Activated T-helper 9 cell treated with anti-CD3 and anti-CD28 coated beads, Interleukin-2, amount 50 U/mL, for 16 hours (primary cell): ENCODE results near the gene NYAP2.

Experiments used
- DNase-seq: peaks from one replicate; pipeline ENCODE4 v3.0.0-alpha.2; 2020; ENCODE audit warnings: low read depth

The NYAP2 gene

DNA sequence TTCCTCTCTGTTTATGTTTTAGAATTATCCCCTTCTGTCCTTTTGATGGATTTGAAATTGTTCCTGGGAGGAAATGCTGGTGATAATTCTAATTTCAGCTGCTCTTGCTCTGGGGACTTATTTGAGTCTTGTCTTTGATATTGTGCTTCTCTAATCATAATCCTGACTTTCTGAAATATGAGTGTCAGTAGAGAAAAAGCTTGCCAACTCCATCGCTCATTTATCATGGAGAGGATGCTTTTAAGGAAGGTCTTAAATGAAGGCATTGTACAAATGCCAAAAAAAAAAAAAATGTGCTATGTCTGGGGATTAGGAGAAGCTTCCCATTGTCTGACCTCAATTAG lies 159.5 kb downstream of the NYAP2 start:
- no peak for DNase-seq

DNA sequence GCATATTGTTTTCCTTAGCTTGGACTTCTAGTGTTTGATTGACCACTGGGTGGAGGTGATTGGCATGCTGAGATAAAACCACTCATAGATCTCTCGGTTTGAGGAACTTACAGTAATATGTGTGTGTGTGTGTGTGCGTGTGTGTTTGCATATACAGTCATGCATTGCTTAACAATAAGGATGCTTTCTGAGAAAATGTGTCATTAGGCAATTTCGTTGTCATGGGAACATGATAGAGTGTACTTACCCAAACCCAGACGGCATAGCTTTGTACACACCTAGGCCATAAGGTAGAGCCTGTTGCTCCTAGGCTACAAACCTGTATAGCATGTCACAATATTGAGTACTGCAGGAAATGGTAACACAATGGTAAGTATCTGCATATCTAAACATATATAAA lies 167.3 kb downstream of the NYAP2 start:
- no peak for DNase-seq

DNA sequence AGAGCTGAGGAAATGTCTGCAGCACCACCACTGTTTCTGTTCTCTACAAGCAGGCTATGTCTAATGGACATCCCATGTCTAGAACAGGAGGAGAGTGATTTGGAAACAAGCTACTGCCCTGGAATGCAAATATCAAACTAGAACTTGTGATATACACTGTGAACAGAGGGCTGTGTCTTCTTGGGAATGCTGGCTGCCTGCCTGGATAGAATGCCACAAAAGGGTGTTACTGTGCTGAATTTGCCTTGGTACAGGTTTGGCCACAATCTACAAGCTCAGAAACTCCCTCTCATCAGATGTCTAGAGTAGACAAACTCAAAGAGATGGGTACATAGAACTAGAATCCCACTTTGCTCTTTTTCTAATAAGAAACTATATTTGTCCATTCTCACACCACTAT lies 170.5 kb downstream of the NYAP2 start:
- DNase-seq = no peak

DNA sequence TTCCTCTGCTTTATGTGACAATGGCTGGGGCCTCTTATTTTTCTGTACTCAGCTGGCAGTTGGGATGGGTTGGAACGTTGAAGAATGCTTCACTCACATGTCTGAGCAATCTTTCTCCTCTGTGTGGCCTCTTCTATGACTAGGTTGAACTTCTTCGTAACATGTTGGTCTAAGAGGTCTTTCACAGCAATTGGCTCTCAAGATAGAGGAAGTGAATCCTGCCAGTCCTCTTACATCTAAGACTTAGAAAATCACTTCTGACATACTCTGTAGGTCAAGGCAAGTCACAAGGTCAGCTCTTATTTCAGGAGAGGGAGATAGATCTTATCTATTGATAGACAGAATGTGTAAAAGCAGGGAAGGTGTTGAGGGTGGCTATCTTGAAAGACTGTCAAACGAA lies 174.1 kb downstream of the NYAP2 start:
- no peak for DNase-seq

DNA sequence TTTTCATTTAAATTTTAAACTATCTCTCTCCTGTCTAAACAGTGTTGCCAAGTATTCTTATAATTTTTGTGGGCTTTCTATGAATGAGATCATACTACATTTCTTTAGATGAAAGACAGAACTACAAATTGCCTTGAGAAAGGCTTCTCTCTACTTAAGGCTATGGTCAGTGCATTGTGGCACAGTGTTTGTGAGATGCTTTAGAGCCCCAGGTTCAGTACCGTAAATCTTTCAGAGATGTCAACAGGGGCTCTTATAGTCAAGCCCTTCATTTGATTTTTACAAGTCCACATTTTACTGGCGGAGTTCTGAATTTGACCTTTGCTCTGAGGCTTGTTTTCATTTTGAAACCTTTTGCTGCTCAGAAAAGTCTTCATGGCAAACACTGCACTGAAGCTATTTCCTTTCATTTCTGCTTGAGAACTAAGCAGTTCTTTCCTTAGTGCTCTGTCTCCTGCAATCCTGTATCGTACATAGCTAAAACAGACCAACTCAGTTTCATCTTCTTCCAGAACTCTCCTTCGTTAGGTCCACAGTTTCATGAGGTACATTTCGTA lies 175.2 kb downstream of the NYAP2 start:
- DNase-seq = no peak

DNA sequence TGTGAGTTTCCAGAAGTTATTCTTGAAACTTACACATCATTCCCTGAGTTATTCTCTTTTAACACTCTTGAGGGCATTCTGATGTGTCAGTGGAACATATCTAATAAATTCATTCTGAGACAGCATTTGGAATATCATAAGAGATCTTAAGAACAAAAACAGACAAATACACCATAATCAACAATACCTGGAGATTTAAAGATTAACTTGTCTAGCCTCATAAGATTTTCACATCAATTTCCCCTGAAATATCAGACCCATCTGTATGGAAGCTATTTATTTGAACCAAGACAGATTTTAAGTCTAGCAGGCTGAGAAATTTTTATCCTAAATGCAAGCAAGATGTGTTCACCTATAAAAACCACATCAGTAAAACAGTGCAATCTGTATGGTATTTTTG lies 181.6 kb downstream of the NYAP2 start:
- DNase-seq = no peak

DNA sequence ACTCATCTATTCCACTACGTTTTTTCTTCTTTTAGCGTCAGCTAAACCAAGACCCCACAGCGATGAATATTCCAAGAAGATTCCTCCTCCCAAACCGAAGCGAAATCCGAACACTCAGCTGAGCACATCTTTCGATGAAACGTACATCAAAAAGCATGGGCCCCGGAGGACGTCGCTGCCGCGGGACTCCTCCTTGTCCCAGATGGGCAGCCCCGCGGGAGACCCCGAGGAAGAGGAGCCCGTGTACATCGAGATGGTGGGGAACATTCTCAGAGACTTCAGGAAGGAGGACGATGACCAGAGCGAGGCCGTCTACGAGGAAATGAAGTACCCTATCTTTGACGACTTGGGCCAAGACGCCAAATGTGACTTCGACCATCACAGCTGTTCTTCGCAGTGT lies 182.4 kb downstream of the NYAP2 start:
- DNase-seq = no peak

DNA sequence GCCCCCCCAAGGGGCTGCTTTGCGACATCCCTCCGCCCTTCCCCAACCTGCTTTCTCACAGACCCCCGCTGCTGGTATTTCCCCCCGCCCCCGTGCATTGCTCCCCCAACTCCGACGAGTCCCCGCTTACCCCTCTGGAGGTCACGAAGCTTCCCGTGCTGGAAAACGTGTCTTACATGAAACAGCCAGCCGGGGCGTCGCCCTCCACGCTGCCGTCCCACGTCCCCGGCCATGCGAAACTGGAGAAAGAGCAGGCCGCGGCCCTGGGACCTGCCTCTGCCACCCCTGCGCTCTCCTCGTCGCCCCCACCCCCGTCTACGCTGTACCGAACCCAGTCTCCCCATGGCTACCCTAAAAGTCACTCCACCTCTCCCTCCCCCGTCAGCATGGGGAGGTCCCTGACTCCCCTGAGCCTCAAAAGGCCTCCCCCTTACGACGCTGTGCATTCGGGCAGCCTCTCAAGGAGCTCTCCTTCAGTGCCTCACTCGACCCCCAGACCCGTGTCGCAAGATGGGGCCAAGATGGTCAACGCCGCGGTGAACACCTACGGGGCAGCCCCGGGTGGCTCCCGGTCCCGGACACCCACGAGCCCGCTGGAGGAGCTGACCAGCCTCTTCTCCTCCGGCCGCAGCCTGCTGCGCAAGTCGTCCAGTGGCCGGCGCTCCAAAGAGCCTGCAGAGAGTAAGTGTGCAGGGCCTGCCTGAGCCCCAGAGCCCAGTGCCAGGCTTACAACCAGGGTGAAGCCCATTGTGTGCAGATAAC lies 183.0 kb downstream of the NYAP2 start:
- DNase-seq = no peak

DNA sequence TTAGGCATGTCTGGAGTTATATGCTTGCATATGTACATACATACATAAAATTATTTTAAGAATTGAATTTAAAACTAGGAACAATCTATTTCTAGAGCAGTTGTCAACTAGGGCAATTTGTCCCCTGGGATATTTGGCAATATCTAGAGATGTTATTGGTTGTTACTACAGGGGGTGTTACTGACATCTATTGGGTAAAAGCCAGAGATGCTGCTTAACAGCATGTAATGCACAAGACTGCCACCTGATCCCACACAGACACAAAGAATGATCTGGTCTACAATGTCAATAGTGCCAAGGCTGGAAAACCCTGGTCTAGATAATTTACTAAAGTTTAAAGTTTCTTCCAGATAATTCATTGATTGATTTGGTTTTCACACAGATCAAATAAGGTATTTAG lies 185.3 kb downstream of the NYAP2 start:
- no peak for DNase-seq

DNA sequence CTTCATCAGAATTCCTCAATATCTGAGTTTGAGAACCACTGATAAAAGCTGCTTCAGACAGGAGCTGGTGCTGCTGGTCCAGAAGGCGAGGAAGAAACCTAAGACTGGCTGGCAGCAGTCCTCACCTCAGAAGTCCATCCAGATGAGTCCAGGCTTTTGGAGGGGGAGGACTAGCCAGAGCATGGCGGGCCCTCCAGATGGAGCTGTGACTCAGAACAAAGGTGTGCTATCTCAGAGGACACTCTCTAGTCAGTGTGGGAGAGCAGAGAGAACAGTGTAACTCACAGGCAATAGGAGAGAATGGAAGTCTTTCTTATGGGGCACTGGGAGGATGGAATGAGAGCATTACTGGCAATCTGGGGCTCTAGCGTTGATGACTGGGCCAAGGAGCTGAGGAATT lies 191.4 kb downstream of the NYAP2 start:
- no peak for DNase-seq

DNA sequence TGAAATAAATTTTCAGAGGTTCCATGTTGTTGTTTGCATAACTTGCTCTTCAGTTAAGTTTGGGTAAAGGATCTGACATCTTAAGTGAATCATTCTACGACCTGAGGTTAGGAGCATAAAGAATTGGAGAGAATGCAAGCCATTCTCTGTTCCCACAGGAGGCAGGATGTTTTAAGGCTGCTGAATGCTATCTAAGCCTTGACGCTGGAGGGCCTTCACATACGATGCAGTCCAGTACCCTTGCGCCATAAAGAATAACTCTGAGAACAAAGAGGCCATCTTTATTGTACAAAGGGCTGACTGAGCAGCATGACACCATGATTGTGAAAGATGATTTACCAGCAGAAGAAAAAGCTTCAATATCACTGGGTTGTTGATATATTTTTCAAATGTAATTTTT lies 198.4 kb downstream of the NYAP2 start:
- no peak for DNase-seq

DNA sequence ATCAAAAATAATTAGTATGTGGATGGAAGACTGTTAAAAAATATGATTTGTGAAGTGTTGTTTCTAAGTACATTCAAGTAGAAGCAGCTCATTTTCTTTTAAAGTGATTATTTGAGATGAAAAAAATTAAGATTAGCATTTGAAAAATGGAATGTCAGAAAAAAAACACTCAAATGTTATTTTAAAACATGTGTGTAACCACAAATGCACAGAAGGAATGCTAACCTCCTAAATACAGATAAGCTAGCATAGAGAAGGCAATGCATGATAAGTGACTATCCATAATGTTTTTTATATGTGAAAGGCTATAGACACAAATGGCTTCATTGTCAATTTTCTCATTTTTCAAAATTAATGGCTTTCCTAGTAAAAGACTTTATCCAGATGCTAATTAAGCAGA lies 198.9 kb downstream of the NYAP2 start:
- no peak for DNase-seq

DNA sequence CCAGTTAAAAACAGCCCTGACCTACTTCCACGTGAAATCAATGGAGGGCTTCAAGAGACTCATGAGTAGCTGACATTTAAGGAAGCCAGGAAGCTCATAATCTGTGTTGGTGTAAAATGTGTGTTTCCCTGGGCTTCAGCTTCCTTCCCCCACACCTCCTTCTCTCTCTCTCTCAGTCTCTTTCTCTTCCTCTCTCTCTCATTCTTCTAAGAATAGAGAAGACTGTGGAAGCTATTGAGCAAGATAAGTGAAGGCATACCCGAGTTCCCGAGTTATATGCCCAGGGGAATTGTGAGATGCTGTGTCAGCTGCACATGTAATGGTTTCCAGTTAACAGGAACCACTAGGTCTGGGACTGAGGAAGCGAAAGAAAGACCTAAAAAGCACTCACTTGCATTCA lies 199.4 kb downstream of the NYAP2 start:
- no peak for DNase-seq

DNA sequence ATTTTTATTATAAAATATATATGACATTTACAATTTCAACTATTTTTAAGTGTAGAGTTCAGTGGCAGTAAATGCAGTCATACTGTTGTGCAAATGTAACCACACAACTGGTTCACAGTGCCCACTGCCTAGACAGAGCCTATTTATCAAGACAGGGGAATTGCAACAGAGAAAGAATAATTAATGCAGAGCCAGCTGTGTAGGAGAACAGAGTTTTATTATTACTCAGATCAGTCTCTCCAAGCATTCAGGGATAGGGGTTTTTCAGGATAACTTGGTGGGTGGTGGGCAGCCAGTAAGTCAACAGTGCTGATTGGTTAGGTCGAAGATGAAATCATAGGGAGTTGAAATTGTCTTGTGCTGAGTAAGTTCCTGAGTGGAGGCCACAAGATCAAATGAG lies 200.3 kb downstream of the NYAP2 start:
- DNase-seq = no peak

DNA sequence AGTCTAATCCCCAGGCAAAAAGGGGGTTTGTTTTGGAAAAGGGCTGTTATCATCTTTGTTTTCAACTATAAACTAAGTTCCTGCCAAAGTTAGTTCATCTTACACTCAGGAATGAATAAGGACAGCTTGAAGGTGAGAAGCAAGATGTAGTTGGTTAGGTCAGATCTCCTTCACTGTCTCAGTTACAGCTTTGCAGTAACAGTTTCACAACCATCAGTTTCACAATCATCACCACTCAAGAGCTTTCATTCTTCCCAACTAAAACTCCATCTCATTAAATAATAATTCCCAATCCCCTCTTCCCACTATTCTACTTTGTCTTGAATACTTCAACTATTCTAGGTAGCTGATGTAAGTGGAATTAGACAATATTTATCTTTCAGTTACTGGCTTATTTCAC lies 200.9 kb downstream of the NYAP2 start:
- no peak for DNase-seq

DNA sequence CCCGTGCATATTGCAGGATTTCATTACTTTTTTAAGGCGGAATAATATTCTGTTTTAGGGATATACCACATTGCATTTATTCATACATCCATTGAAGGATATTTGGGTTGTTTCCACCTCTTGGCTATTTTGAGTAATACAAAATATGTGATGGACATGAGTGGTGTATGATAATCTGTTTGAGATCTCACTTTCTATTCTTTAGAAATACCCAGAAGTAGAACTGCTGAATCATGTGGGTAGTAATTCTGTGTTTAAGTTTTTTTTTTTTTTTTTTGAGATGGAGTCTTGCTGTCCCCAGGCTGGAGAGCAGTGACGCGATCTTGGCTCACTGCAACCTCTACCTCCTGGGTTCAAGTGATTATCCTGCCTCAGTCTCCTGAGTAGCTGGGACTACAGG lies 201.4 kb downstream of the NYAP2 start:
- DNase-seq = no peak

DNA sequence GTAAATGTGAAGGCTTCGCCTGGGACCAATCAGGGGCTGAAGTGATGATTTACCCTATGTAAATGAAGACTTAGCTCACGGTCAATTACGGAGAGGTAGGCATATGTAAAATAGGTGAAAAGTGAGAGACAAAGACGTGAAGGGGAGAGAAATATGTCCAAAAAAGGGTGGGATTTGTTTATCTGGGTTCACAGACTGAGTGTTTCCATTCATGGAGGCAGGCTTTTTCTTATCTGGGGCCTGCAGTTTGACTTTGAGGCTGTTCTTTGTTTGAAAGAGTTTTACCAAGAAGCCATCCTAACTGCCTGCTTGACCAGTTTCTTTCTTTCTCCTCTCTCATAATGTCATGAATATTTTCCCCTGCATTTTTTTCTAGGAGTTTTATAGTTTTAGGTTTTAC lies 202.7 kb downstream of the NYAP2 start:
- no peak for DNase-seq

DNA sequence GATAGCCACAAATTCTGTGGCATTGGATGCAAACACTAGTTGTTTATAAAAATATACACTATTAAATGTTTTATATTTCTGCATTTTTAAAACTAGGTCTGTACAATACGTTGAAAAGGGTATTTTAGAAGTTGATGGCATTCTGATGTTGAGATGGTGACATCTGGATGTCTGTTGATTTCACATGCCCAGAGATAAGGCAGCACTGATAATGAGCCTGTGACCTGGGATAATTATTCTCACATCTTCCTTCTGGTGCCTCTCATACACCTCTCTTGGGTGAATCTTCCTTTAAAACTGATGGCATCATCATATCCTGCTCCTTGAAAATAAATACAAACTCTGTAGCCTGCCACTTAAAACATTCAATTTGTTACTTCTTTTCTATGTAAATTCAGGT lies 208.6 kb downstream of the NYAP2 start:
- no peak for DNase-seq

DNA sequence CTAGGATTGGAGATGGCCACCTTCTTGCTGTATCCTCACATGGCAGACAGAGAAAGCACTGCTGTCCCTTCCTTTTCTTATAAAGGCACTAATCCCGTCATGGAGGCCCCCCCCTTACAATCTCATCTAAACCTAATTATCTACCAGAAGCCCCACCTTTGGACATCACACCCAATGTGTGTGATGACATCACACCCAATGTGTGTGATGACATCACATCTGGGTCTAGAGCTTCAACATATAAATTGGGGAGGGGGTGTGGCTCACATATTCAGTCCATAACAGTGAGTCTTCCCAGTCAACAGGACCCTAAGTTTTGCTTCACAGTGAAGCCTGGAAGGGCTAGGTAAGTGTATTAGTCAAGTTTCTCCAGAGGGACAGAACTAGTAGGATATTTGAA lies 213.1 kb downstream of the NYAP2 start:
- no peak for DNase-seq

DNA sequence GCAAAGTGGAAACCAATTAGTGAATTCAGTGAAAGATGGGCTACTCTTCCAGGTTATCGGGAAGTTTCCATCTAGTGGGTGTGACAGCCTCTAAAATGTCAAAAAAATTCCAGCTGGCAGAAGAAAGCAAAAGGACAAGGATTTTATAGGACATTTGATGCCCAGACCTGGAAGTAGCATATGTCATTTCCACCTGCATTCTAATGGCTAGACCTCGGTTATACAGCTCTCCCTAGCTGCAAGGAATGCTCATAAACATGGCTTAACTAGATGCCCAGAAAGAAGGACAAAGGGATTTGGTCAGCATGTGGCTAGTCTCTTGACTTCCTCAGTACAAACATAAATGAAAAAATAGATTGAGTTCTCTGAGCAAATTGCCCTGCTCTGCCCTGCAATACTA lies 215.4 kb downstream of the NYAP2 start:
- no peak for DNase-seq

DNA sequence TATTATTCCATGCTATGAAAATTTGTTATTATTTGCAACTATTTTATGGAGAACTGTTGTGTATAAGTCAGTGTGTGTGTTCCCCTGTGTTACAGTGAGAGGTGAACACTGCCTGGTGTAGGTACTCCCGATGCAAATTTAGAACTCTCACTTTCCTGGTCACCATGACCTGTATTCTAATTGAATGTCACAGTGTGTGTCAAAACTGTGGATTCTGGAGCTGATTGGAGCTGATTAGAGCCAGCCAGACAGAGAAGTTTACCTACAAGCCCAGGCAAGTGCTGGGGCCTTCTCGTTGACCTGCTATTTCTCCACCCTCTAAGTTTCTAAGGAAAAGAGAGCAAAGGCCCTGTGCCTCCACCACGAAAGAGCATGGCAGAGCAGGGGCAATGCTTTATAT lies 216.0 kb downstream of the NYAP2 start:
- no peak for DNase-seq

DNA sequence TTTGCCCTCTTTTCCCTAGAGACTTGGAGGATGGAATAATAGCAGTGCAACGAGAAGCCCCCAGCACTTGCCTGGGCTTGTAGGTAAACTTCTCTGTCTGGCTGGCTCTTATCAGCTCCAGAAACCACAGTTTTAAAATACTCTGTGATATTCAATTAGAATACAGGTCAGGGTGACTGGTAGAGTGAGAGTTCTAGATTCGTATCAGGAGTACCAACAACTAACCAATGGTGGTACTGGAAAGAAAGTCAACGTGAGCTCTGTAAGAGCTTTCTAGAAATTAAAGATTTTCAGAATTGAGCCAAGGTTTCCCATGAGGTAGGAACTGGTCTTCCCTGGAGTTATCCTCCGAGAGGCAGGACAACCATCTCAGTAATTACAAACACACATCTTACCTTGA lies 216.9 kb downstream of the NYAP2 start:
- no peak for DNase-seq

DNA sequence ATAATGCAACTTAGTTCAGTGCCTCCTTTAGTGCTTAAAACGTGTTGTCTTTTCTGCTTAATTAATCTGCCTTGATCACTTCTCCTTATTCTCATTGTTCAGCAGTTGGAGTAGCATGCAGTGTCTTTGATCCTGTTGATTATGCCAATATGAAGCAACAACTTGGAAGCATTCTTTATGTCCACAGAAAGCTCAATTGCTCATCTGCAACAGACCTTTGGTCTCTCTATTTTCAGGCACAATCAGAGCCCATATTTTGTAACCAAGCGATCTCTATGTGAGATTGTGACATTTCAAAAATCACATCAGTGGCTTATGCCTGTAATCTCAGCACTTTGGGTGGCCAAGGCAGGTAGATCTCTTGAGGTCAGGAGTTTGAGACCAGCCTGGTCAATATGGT lies 217.3 kb downstream of the NYAP2 start:
- DNase-seq = no peak

DNA sequence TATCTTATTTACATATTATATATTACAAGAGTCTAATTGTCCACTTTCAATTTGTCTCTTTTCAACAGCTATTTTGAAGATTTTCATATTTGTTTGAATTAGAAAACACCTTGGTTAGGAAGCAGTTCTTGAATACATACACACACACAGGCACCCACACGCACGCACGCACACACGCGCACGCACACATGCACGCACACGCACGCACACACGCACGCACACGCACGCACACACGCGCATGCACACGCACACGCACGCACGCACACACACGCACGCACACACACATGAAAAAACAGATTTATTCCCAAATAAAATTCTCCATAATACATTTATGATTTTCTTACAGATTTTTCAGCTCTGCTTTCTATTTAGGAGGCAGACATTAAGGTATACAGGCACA lies 220.7 kb downstream of the NYAP2 start:
- no peak for DNase-seq
